LNCaP clone FGC (cell line): ENCODE data around the gene CTNNBL1.

Experiments used
- DNase-seq: peaks from one replicate; pipeline ENCODE4 v3.0.0-alpha.2; 2011; ENCODE audit warnings: low read depth
- H3K4me3 ChIP-seq: 2 replicates; pipeline ENCODE4 v1.5.1; 2011; ENCODE audit warnings: mild to moderate bottlenecking, low read depth, low read length, control low read depth
- CTCF ChIP-seq: IDR thresholded peaks from 2 replicates; pipeline ENCODE4 v1.5.1; 2012; ENCODE audit warnings: mild to moderate bottlenecking; ENCODE audit not compliant: control insufficient read depth, insufficient read depth; ENCODE audit errors: extremely low read depth

The CTNNBL1 gene

DNA sequence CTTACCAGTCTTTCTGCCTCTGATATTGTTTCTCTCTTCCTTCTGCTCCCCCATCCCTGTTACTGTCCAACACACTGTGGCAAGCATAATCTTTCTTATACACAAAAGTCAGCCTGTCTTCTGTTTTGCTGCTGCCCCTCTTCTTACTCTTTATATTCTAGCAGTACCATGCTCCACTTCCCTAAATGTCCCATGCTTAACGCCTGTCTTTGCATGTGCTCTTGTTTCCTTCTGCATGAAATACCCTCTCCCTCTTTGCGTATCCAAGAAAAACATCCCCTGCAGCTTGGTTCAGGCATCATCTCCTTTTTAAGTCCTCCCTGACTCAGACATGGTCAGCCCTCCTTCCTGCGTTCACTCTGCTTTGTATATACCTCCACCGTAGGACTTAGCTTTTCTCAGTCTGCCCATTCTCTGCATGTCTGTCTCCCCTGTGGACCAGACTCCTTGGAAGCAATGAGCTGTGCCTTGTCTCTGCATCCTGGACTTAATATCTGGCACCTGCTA is 103.9 kb downstream of the CTNNBL1 start:
- no peak for TF ChIP-seq CTCF
- H3K4me3 ChIP-seq = no peak overlapping the region
- DNase-seq = no peak

DNA sequence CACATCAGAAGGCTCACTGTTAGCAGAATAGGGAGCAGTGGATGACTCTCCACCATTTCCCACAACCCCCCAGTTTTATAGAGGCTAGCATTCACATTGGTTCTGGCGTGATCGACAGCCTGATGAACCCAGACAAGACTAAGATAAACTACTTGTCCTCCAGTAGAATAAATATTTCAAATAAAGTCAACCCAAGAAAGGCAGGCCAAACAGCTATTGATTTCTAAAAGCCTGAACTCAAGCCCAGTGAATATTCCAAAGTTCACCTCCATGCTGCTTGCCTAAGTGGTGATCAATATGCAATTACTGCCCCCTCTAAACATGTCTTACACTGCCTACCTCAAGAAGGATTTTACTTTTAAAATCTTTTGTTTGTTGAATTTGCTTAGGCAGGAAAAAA is 104.5 kb downstream of the CTNNBL1 start:
- no peak for TF ChIP-seq CTCF
- no peak overlapping the region for H3K4me3 ChIP-seq
- no peak for DNase-seq

- H3K4me3 ChIP-seq = no peak overlapping the region
- no peak for TF ChIP-seq CTCF
- no peak for DNase-seq
Measured at GRCh38 chr20:37800618-37801017, 106.8 kb downstream of the CTNNBL1 start.

DNA sequence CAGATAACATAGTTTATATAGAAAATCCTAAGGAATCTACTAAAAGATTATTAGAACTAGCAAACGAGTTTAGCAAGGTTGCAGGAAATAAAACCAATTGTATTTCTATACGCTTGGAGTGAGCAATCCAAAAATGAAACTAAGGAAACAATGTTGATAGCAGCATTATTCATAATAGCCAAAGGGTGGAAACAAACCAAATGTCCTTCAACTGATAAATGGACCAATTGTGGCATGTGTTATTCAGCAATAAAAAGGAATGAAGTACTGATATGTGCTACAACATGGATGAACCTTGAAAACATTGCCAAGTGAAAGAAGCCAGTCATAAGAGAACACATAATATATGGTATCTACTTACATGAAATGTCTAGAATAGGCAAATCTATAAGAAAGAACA is 108.1 kb downstream of the CTNNBL1 start:
- TF ChIP-seq CTCF = no peak
- H3K4me3 ChIP-seq = no peak overlapping the region
- DNase-seq = no peak

GRCh38 chr20:37803438-37804307 is 109.8 kb downstream of the CTNNBL1 start:
- no peak overlapping the region for H3K4me3 ChIP-seq
- TF ChIP-seq CTCF = no peak
- no peak for DNase-seq

DNA sequence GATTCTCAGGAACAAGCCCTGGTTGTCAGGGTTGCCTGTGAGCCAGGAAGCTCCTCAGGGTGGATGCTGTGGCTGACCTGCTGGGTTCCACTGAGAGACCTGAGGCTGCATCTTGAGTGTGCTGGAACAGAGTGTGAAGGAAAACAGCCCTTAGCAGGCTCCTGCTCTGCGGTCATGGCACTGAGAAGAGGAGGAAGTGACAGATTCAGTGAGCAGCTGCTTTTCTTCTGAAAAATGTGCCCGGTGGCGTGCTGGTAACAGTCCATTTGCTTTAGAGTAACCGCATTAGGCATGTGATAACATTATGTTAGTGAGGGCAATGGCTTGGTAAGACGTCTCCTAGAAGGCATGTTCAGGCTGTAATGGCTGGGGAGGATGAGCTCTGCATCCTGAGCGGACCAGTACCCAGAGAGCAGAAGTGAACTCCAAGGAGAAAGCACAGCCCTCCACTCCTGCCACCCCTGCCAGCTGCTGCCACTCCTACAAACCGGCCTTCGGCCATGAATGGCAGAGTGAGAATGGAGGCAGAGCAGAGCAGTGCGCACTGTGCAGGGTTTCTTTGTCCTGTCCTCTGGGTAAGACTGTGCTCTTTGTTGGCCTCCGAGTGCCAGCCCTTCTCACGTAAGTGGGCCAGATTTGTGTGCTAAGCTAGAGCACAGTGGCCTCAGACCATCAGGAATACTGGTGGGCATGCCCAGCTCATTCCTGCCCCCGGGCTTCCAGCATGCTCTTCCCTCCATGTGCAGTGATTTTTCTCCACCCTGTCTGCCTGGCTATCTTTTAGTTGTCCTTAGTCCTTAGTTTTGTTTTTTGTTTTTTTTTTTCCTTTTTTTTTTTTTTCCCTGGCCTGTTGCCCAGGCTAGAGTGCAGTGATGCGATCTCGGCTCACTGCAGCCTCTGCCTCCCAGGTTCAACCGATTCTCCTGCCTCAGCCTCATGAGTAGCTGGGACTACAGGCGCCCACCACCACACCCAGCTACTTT is 111.0 kb downstream of the CTNNBL1 start:
- no peak for TF ChIP-seq CTCF
- no peak for DNase-seq
- no peak overlapping the region for H3K4me3 ChIP-seq
